GM12878 (cell line): ENCODE results near the gene SULT2A1.

ENCODE experiments used
- RAD21 ChIP-seq: IDR thresholded peaks from 2 replicates; pipeline ENCODE4 v1.6.1; 2011; ENCODE audit warnings: mild to moderate bottlenecking, low read depth, low read length, moderate library complexity; ENCODE audit not compliant: insufficient read depth
- SUPT20H ChIP-seq: IDR thresholded peaks from 2 replicates; pipeline ENCODE4 v1.6.1; 2011; ENCODE audit warnings: low read depth, mild to moderate bottlenecking, low read length, moderate library complexity, borderline replicate concordance; ENCODE audit not compliant: control insufficient read depth
- TF ChIP-seq, protein P1 (sequence below), 3 experiments: IDR thresholded peaks in 2 of 3; conservative IDR thresholded peaks in 1 of 3; 2 replicates each; pipeline ENCODE4 v1.5.1; 2011; ENCODE audit warnings: low read depth in 3 of 3, low read length in 3 of 3, mild to moderate bottlenecking in 3 of 3, control low read depth in 2 of 3, moderate library complexity in 2 of 3, inconsistent platforms in 1 of 3, mixed read lengths in 1 of 3; ENCODE audit not compliant: control insufficient read depth in 2 of 3, insufficient read depth in 1 of 3; ENCODE audit errors: extremely low read depth in 1 of 3
- TF ChIP-seq, protein P2 (sequence below): IDR thresholded peaks from 2 replicates; pipeline ENCODE4 v1.6.1; 2012; ENCODE audit warnings: mild to moderate bottlenecking, low read depth, low read length

DNA sequence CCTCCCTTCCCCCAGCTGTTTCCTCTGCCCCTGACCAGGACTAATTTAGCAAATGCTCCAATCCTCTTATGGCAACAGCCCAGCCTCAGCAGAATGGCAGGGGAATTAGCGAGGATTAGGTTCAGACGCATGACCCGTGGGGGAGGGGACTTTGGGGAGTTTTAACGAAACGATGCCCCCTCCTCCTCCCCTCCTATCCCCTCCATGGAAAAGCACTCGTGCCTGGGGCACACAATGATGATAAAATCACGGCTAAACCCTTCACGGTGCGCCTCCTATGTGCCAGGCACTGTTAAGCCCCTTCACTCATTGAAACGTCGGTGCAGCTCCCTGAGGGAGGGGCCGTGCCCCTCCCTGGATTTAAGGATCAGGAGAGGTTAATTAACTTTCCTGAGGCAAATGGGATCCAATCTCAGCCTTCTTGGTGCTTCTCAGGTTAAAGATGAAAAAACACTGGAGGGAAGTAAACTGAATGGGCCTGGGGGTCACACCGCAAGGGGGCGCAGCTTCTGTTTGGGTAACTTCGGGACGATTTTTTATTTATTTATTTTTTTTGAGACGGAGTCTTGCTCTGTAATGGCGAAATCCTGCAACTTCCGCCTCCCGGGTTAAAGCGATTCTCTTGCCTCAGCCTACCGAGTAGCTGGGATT is 37.2 kb downstream of the SULT2A1 start:
- TF ChIP-seq, protein P1, sequence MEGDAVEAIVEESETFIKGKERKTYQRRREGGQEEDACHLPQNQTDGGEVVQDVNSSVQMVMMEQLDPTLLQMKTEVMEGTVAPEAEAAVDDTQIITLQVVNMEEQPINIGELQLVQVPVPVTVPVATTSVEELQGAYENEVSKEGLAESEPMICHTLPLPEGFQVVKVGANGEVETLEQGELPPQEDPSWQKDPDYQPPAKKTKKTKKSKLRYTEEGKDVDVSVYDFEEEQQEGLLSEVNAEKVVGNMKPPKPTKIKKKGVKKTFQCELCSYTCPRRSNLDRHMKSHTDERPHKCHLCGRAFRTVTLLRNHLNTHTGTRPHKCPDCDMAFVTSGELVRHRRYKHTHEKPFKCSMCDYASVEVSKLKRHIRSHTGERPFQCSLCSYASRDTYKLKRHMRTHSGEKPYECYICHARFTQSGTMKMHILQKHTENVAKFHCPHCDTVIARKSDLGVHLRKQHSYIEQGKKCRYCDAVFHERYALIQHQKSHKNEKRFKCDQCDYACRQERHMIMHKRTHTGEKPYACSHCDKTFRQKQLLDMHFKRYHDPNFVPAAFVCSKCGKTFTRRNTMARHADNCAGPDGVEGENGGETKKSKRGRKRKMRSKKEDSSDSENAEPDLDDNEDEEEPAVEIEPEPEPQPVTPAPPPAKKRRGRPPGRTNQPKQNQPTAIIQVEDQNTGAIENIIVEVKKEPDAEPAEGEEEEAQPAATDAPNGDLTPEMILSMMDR (IDR thresholded peaks at IDR 0.05 in 2 of 3, conservative IDR thresholded peaks at IDR 0.05 in 1 of 3; ENCODE audit: control insufficient read depth in 2 of 3, extremely low read depth in 1 of 3, insufficient read depth in 1 of 3, low read depth in 3 of 3, low read length in 3 of 3): peak in 2 of 3 experiments; percentile 20 to 31; a peak in 1 of 6 replicates
- TF ChIP-seq, protein P2, sequence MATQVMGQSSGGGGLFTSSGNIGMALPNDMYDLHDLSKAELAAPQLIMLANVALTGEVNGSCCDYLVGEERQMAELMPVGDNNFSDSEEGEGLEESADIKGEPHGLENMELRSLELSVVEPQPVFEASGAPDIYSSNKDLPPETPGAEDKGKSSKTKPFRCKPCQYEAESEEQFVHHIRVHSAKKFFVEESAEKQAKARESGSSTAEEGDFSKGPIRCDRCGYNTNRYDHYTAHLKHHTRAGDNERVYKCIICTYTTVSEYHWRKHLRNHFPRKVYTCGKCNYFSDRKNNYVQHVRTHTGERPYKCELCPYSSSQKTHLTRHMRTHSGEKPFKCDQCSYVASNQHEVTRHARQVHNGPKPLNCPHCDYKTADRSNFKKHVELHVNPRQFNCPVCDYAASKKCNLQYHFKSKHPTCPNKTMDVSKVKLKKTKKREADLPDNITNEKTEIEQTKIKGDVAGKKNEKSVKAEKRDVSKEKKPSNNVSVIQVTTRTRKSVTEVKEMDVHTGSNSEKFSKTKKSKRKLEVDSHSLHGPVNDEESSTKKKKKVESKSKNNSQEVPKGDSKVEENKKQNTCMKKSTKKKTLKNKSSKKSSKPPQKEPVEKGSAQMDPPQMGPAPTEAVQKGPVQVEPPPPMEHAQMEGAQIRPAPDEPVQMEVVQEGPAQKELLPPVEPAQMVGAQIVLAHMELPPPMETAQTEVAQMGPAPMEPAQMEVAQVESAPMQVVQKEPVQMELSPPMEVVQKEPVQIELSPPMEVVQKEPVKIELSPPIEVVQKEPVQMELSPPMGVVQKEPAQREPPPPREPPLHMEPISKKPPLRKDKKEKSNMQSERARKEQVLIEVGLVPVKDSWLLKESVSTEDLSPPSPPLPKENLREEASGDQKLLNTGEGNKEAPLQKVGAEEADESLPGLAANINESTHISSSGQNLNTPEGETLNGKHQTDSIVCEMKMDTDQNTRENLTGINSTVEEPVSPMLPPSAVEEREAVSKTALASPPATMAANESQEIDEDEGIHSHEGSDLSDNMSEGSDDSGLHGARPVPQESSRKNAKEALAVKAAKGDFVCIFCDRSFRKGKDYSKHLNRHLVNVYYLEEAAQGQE: no peak
- TF ChIP-seq SUPT20H (no peak), RAD21 (no peak)
